Epithelial cell of proximal tubule (primary cell): ENCODE data around the gene STX11. TPM values are rescaled to one million over a fixed set of nuclear protein-coding genes. Genes with fewer than 3 reads are reported as not detected.

Source experiments
- DNase-seq: peaks from one replicate; pipeline ENCODE4 v3.0.0-alpha.2; 2011; ENCODE audit warnings: low read depth
- H3K4me3 ChIP-seq: 2 replicates; pipeline ENCODE4 v1.5.1; 2011; ENCODE audit warnings: low read depth, mild to moderate bottlenecking, low read length
- CTCF ChIP-seq: conservative IDR thresholded peaks from 2 replicates; pipeline ENCODE4 v1.5.1; 2012; ENCODE audit warnings: low read depth, mild to moderate bottlenecking, low read length
- total RNA-seq: library from RNA; depleted of rRNA; stranded (reverse); fragments of >200 nt; gene quantifications from 2 replicates; pipeline ENCODE4 v1.2.3, GENCODE V29; 2015

STX11 gene
- total RNA-seq, 1 donor from 2014 or later = 0.52 TPM

GRCh38 chr6:144115219-144115618 lies 35.1 kb upstream of the STX11 start:
- H3K4me3 ChIP-seq = no peak overlapping the region
- no peak for TF ChIP-seq CTCF
- no peak for DNase-seq

GRCh38 chr6:144119376-144119775 lies 30.9 kb upstream of the STX11 start:
- no peak for DNase-seq
- TF ChIP-seq CTCF = no peak
- H3K4me3 ChIP-seq = no peak overlapping the region

GRCh38 chr6:144122861-144123260 lies 27.5 kb upstream of the STX11 start:
- DNase-seq = no peak
- no peak overlapping the region for H3K4me3 ChIP-seq
- no peak for TF ChIP-seq CTCF

GRCh38 chr6:144123421-144123820 lies 26.9 kb upstream of the STX11 start:
- no peak overlapping the region for H3K4me3 ChIP-seq
- no peak for TF ChIP-seq CTCF
- no peak for DNase-seq

GRCh38 chr6:144123836-144124235 lies 26.5 kb upstream of the STX11 start:
- TF ChIP-seq CTCF = no peak
- no peak overlapping the region for H3K4me3 ChIP-seq
- DNase-seq = no peak

- DNase-seq = no peak
- no peak overlapping the region for H3K4me3 ChIP-seq
- no peak for TF ChIP-seq CTCF
These were observed 23.2 kb upstream of the STX11 start for GRCh38 chr6:144127097-144127496.

- no peak for DNase-seq
- TF ChIP-seq CTCF = no peak
- H3K4me3 ChIP-seq = no peak overlapping the region
These were observed 20.8 kb upstream of the STX11 start for GRCh38 chr6:144129469-144129868.
